Keratinocyte (primary cell): Measurements from ENCODE around the gene MIEN1. TPM values are rescaled to one million over a fixed set of nuclear protein-coding genes. Genes with fewer than 3 reads are reported as not detected.

Source experiments
- DNase-seq: peaks from one replicate; pipeline ENCODE4 v3.0.0-alpha.2; 2011; ENCODE audit warnings: low read depth, missing footprints, low spot score
- FAIRE-seq: peaks from 2 replicates; lab custom pipeline; 2011; peaks lifted over from hg19 to GRCh38; lab: Jason Lieb, UNC
- H2AFZ ChIP-seq: 2 replicates; pipeline ENCODE4 v1.6.0; 2012; ENCODE audit warnings: low read length, control low read depth, inconsistent platforms; ENCODE audit not compliant: control insufficient read depth
- H3K27ac ChIP-seq: 2 replicates; pipeline ENCODE4 v1.5.1; 2011; ENCODE audit warnings: low read length; ENCODE audit not compliant: control insufficient read depth, insufficient read depth
- H3K27me3 ChIP-seq: 3 replicates; pipeline ENCODE4 v1.6.0; 2011; ENCODE audit warnings: low read length; ENCODE audit not compliant: control insufficient read depth, insufficient read depth; ENCODE audit errors: extremely low read depth
- H3K36me3 ChIP-seq, 2 experiments: 2 replicates in 1 of 2; 3 replicates in 1 of 2; pipeline ENCODE4 v1.5.1; 2011; ENCODE audit warnings: low read length in 2 of 2, mild to moderate bottlenecking in 1 of 2; ENCODE audit not compliant: control insufficient read depth in 2 of 2, insufficient read depth in 2 of 2; ENCODE audit errors: extremely low read depth in 1 of 2
- H3K4me1 ChIP-seq: 3 replicates; pipeline ENCODE4 v1.5.1; 2011; ENCODE audit warnings: low read length; ENCODE audit not compliant: control insufficient read depth, insufficient read depth; ENCODE audit errors: extremely low read depth
- H3K4me2 ChIP-seq: 3 replicates; pipeline ENCODE4 v1.6.0; 2011; ENCODE audit warnings: low read depth, low read length; ENCODE audit not compliant: control insufficient read depth, insufficient read depth; ENCODE audit errors: extremely low read depth
- H3K4me3 ChIP-seq, 3 experiments: fragments of 200-600 bp in 1 of 3; sonication (generic) in 1 of 3; 2 replicates in 2 of 3; 3 replicates in 1 of 3; pipeline ENCODE4 v1.5.1; 2011 to 2016; ENCODE audit warnings: low read length in 3 of 3, mild to moderate bottlenecking in 3 of 3, control low read depth in 2 of 3, inconsistent platforms in 1 of 3, low read depth in 1 of 3, mixed read lengths in 1 of 3, mixed run types in 1 of 3, moderate library complexity in 1 of 3; ENCODE audit not compliant: control insufficient read depth in 2 of 3, insufficient read depth in 2 of 3; ENCODE audit errors: extremely low read depth in 1 of 3
- H3K79me2 ChIP-seq: 2 replicates; pipeline ENCODE4 v1.6.0; 2012; ENCODE audit warnings: low read length; ENCODE audit not compliant: control insufficient read depth, insufficient read depth
- H3K9ac ChIP-seq: 3 replicates; pipeline ENCODE4 v1.6.0; 2011; ENCODE audit warnings: low read length; ENCODE audit not compliant: control insufficient read depth, insufficient read depth; ENCODE audit errors: extremely low read depth
- H3K9me1 ChIP-seq: 3 replicates; pipeline ENCODE4 v1.6.0; 2011; ENCODE audit warnings: low read length; ENCODE audit not compliant: control insufficient read depth, insufficient read depth; ENCODE audit errors: extremely low read depth
- H3K9me3 ChIP-seq: 2 replicates; pipeline ENCODE4 v1.5.1; 2012; ENCODE audit warnings: low read depth, low read length; ENCODE audit not compliant: control insufficient read depth
- H4K20me1 ChIP-seq: 3 replicates; pipeline ENCODE4 v1.6.0; 2011; ENCODE audit warnings: low read length; ENCODE audit not compliant: control insufficient read depth, insufficient read depth; ENCODE audit errors: extremely low read depth
- CTCF ChIP-seq, 3 experiments: IDR thresholded peaks in 1 of 3; conservative IDR thresholded peaks in 1 of 3; optimal IDR thresholded peaks in 1 of 3; 2 replicates in 2 of 3; 3 replicates in 1 of 3; pipeline versions ENCODE3 to v1.5.1; 2011; ENCODE audit warnings: low read length in 3 of 3, mild to moderate bottlenecking in 3 of 3, moderate library complexity in 2 of 3, control low read depth in 1 of 3, inconsistent platforms in 1 of 3; ENCODE audit not compliant: insufficient read depth in 2 of 3; ENCODE audit errors: extremely low read depth in 1 of 3
- EZH2 ChIP-seq: IDR thresholded peaks from one replicate; pipeline ENCODE4 v1.6.1; 2012; ENCODE audit warnings: inconsistent platforms, mild to moderate bottlenecking, low read length, moderate library complexity
- dilution Hi-C: fragments of 300-500 bp; cut with MboI; formaldehyde crosslinking; loops from one replicate; pipeline ENCODE4 v1.7.0; 2020; ENCODE audit warnings: low sequenced_read_pairs; ENCODE audit not compliant: extremely low pct_ligation_motif_present
- polyA plus RNA-seq, 5 experiments: library from polyadenylated mRNA; depleted of rRNA in 3 of 5; stranded (reverse) in 3 of 5; stranded (forward) in 1 of 5; unstranded in 1 of 5; fragments of >200 nt; gene quantifications; 1 replicate in 1 of 5; 2 replicates in 3 of 5; 3 replicates in 1 of 5; pipeline versions ENCODE4 v1.2.1 to v1.2.3, GENCODE V29; 2011 to 2012; ENCODE audit warnings: missing spikeins in 2 of 5, low read depth in 1 of 5, low replicate concordance in 1 of 5

The MIEN1 gene
- polyA plus RNA-seq, 1 donor (not counting 4 experiments of a cell fraction or from before 2014, with no cell fraction given), result 38.4 TPM

GRCh38 chr17:39722965-39723848, 7.1 kb downstream of the MIEN1 start:
- no peak overlapping the region for H3K9ac ChIP-seq
- H3K36me3 ChIP-seq, result peaks cover 21 to 25% of the 10 kb centered on the region in 2 experiments
- dilution Hi-C loops, result no loop called here
- peaks cover 2% of the 10 kb centered on the region for H3K9me1 ChIP-seq
- no peaks in the 10 kb centered on the region for H3K27me3 ChIP-seq
- no peak for DNase-seq
- no peaks in the 10 kb centered on the region for H4K20me1 ChIP-seq
- H3K4me3 ChIP-seq, result no peak overlapping the region
- FAIRE-seq, result no peak
- H3K4me1 ChIP-seq, result peaks cover 4% of the 10 kb centered on the region
- H3K27ac ChIP-seq, result no peak overlapping the region
- TF ChIP-seq EZH2 (no peak), CTCF (optimal IDR thresholded peaks at IDR 0.05 in 1 of 3, IDR thresholded peaks at IDR 0.05 in 1 of 3, conservative IDR thresholded peaks at IDR 0.05 in 1 of 3; ENCODE audit: extremely low read depth in 1 of 3, insufficient read depth in 2 of 3, low read length in 3 of 3) (no peak)
- no peak overlapping the region for H2AFZ ChIP-seq
- no peak overlapping the region for H3K4me2 ChIP-seq
- H3K9me3 ChIP-seq, result no peaks in the 10 kb centered on the region
- no peaks in the 10 kb centered on the region for H3K79me2 ChIP-seq

- Histone ChIP-seq H3K27ac (no peak overlapping the region), H3K4me2 (no peak overlapping the region), H3K79me2 (no peaks in the 10 kb centered on the region), H3K36me3 (peaks cover 23 to 24% of the 10 kb centered on the region in 2 experiments), H3K9ac (no peak overlapping the region), H3K9me1 (peaks cover 2% of the 10 kb centered on the region), H3K4me3 (no peak overlapping the region), H3K4me1 (peaks cover 5% of the 10 kb centered on the region), H3K27me3 (no peaks in the 10 kb centered on the region), H2AFZ (no peak overlapping the region), H4K20me1 (no peaks in the 10 kb centered on the region), H3K9me3 (no peaks in the 10 kb centered on the region)
- dilution Hi-C loops, result no loop called here
- TF ChIP-seq EZH2, result no peak
- TF ChIP-seq CTCF (optimal IDR thresholded peaks at IDR 0.05 in 1 of 3, IDR thresholded peaks at IDR 0.05 in 1 of 3, conservative IDR thresholded peaks at IDR 0.05 in 1 of 3; ENCODE audit: extremely low read depth in 1 of 3, insufficient read depth in 2 of 3, low read length in 3 of 3), result no peak
- FAIRE-seq (no peak), DNase-seq (no peak)
Measured at GRCh38 chr17:39722104-39722503, 8.2 kb downstream of the MIEN1 start.
